ENCODE data around the gene TRAF4. TPM values are rescaled to one million over a fixed set of nuclear protein-coding genes. Genes with fewer than 3 reads are reported as not detected.

TRAF4 gene
- total and polyA plus RNA-seq, 9 of the 15 experiments (the other 6 are each of a cell fraction or from before 2014, with no cell fraction given): 2.4 to 147 (median 72.4) TPM

DNA sequence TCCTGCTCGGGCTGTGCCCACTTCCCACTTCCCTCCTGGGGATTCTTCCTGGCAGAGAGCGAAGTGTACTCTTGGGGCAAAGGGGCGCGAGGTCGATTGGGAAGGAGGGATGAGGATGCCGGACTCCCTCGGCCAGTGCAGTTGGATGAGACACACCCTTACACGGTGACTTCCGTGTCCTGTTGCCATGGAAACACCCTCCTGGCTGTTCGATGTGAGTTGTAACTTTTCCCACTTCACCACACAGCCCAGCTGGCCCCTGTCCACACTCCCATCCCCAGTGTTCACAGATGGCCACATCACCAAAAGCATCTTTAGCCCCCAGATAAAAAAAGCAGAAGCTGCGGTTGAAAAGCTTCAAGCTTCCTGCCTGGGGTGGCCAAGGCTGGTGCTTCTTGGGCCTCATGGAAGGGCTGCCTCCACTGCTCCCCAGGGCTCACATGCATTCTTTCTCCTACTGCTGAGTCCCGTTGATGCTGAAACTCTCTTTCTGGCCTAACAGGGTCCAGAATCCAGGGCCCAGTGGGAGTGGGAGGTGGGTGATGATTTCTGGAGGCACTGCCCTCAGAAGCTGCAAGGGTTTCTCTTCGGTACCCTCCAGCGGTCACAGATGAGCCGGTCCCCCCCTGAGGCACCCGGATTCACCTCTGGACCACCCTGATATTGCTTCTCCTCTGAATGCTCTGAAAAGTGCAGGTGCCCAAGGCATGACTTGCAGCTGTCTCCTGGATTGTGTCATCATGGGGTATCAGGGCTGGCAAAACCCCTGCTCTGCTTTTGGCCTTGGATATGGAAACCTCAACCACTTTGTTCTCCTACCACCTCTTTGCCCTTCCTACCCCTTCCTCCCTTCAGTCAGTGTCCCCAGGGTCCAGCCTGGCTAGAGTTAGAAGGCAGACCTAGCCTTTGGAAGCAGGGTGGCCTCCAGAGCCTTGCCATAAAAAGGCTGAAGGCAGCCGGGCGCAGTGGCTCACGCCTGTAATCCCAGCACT, 2.2 kb upstream of the TRAF4 start (continued):
- peak; percentile 34; the same call in 1 of the 2 replicates for TF ChIP-seq ZNF274 (IDR thresholded peaks at IDR 0.05; ENCODE audit: borderline replicate concordance, low read depth, low read length)
- peak; percentile 97 for TF ChIP-seq CTBP1 (IDR thresholded peaks at IDR 0.05; ENCODE audit: borderline replicate concordance)
- peak; percentile 41; the same call in 1 of the 2 replicates for TF ChIP-seq EP400 (IDR thresholded peaks at IDR 0.05)
- TF ChIP-seq L3MBTL2 (IDR thresholded peaks at IDR 0.05): peak; percentile 48; the same call in 1 of the 2 replicates
- TF ChIP-seq TEAD4 (IDR thresholded peaks at IDR 0.05; ENCODE audit: low read length): peak; percentile 90
- no peak for TF ChIP-seq TEAD4 (CRISPR knock-in tag; IDR thresholded peaks at IDR 0.05; ENCODE audit: borderline replicate concordance)
- no peak for TF ChIP-seq CREBBP (IDR thresholded peaks at IDR 0.05; ENCODE audit: low read depth, low read length)
- no peak for TF ChIP-seq RBM39 (optimal IDR thresholded peaks at IDR 0.05; ENCODE audit: low read depth, low read length)
- TF ChIP-seq, protein P1, sequence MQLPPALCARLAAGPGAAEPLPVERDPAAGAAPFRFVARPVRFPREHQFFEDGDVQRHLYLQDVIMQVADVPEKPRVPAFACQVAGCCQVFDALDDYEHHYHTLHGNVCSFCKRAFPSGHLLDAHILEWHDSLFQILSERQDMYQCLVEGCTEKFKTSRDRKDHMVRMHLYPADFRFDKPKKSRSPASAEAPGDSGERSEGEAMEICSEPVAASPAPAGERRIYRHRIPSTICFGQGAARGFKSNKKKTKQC (CRISPR knock-in tag; IDR thresholded peaks at IDR 0.05): 0 out of 2 replicates have a peak, but pooled peaks have one; percentile 22
- TF ChIP-seq, protein P2, sequence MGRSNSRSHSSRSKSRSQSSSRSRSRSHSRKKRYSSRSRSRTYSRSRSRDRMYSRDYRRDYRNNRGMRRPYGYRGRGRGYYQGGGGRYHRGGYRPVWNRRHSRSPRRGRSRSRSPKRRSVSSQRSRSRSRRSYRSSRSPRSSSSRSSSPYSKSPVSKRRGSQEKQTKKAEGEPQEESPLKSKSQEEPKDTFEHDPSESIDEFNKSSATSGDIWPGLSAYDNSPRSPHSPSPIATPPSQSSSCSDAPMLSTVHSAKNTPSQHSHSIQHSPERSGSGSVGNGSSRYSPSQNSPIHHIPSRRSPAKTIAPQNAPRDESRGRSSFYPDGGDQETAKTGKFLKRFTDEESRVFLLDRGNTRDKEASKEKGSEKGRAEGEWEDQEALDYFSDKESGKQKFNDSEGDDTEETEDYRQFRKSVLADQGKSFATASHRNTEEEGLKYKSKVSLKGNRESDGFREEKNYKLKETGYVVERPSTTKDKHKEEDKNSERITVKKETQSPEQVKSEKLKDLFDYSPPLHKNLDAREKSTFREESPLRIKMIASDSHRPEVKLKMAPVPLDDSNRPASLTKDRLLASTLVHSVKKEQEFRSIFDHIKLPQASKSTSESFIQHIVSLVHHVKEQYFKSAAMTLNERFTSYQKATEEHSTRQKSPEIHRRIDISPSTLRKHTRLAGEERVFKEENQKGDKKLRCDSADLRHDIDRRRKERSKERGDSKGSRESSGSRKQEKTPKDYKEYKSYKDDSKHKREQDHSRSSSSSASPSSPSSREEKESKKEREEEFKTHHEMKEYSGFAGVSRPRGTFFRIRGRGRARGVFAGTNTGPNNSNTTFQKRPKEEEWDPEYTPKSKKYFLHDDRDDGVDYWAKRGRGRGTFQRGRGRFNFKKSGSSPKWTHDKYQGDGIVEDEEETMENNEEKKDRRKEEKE (IDR thresholded peaks at IDR 0.05; ENCODE audit: borderline replicate concordance in 1 of 2, control insufficient read depth in 1 of 2, low read depth in 2 of 2, low read length in 1 of 2): no peak
- TF ChIP-seq CBX5 (IDR thresholded peaks at IDR 0.05; ENCODE audit: borderline replicate concordance, low read depth): no peak
- no peak for TF ChIP-seq CXXC5 (CRISPR knock-in tag; IDR thresholded peaks at IDR 0.05)
- no peak for TF ChIP-seq SP2 (IDR thresholded peaks at IDR 0.05; ENCODE audit: extremely low read depth, low read depth, low read length, poor library complexity, severe bottlenecking)
- TF ChIP-seq HNRNPL (IDR thresholded peaks at IDR 0.05; ENCODE audit: low read depth, low read length): no peak
- TF ChIP-seq ZNF644 (tag; IDR thresholded peaks at IDR 0.05; ENCODE audit: low read depth): 0 out of 2 replicates have a peak, but pooled peaks have one; percentile 54
- peak; percentile 81 for TF ChIP-seq ARID1B (IDR thresholded peaks at IDR 0.05)
- peak; percentile 50; the same call in 1 of the 2 replicates for TF ChIP-seq MBD2 (IDR thresholded peaks at IDR 0.05; ENCODE audit: borderline replicate concordance, low read depth)
- peak; percentile 68; the same call in 1 of the 2 replicates for TF ChIP-seq PML (IDR thresholded peaks at IDR 0.05; ENCODE audit: low read length)
- TF ChIP-seq, protein P3, sequence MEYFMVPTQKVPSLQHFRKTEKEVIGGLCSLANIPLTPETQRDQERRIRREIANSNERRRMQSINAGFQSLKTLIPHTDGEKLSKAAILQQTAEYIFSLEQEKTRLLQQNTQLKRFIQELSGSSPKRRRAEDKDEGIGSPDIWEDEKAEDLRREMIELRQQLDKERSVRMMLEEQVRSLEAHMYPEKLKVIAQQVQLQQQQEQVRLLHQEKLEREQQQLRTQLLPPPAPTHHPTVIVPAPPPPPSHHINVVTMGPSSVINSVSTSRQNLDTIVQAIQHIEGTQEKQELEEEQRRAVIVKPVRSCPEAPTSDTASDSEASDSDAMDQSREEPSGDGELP (CRISPR knock-in tag; IDR thresholded peaks at IDR 0.05; ENCODE audit: borderline replicate concordance): peak; percentile 98
- TF ChIP-seq, protein P4, sequence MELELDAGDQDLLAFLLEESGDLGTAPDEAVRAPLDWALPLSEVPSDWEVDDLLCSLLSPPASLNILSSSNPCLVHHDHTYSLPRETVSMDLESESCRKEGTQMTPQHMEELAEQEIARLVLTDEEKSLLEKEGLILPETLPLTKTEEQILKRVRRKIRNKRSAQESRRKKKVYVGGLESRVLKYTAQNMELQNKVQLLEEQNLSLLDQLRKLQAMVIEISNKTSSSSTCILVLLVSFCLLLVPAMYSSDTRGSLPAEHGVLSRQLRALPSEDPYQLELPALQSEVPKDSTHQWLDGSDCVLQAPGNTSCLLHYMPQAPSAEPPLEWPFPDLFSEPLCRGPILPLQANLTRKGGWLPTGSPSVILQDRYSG (tag; conservative IDR thresholded peaks at IDR 0.05; ENCODE audit: low read depth): no peak
- TF ChIP-seq SPI1 (IDR thresholded peaks at IDR 0.05; ENCODE audit: borderline replicate concordance, low read depth, low read length): peak; percentile 94

Measured in K562 (cell line).